RWPE2 (cell line): ENCODE measurements around the gene TMEM18.

Experiments
- ATAC-seq: fragments of 200-7000 bp; cut with Tn5 transposase; 3 replicates; pipeline ENCODE4 v1.9.1; 2021; ENCODE audit warnings: low read depth
- DNase-seq: peaks from one replicate; pipeline ENCODE4 v3.0.0-alpha.2; 2020; ENCODE audit warnings: low spot score
- H3K27ac ChIP-seq: fragments of 450-650 bp; 2 replicates; pipeline ENCODE4 v1.5.1; 2017; ENCODE audit warnings: mild to moderate bottlenecking; ENCODE audit not compliant: poor library complexity, severe bottlenecking
- H3K27me3 ChIP-seq: fragments of 250-450 bp; sonication (Bioruptor Pico); 2 replicates; pipeline ENCODE4 v1.5.1; 2021; ENCODE audit warnings: mild to moderate bottlenecking, moderate library complexity; ENCODE audit not compliant: insufficient read depth, poor library complexity, severe bottlenecking
- H3K36me3 ChIP-seq: fragments of 250-450 bp; sonication (Bioruptor Pico); 2 replicates; pipeline ENCODE4 v1.5.1; 2020; ENCODE audit warnings: low read depth, mild to moderate bottlenecking, moderate library complexity
- H3K4me1 ChIP-seq: fragments of 250-450 bp; sonication (Bioruptor Pico); 2 replicates; pipeline ENCODE4 v1.5.1; 2021; ENCODE audit warnings: mild to moderate bottlenecking, moderate library complexity; ENCODE audit not compliant: insufficient read depth, poor library complexity, severe bottlenecking
- H3K4me3 ChIP-seq: fragments of 250-450 bp; sonication (Bioruptor Pico); 2 replicates; pipeline ENCODE4 v1.5.1; 2021; ENCODE audit warnings: mild to moderate bottlenecking, moderate library complexity; ENCODE audit not compliant: severe bottlenecking
- H3K9me3 ChIP-seq: fragments of 250-450 bp; sonication (Bioruptor Pico); 2 replicates; pipeline ENCODE4 v1.5.1; 2021; ENCODE audit warnings: mild to moderate bottlenecking, moderate library complexity; ENCODE audit not compliant: severe bottlenecking
- CTCF ChIP-seq: fragments of 450-650 bp; IDR thresholded peaks from one replicate; pipeline ENCODE4 v1.5.1; 2017; ENCODE audit warnings: mild to moderate bottlenecking, moderate library complexity; ENCODE audit not compliant: poor library complexity, severe bottlenecking

Gene TMEM18

GRCh38 chr2:660029-660428, 17.2 kb downstream of the TMEM18 start:
- no peak for TF ChIP-seq CTCF
- H3K4me1 ChIP-seq, result no peaks in the 10 kb centered on the region
- no peaks in the 10 kb centered on the region for H3K36me3 ChIP-seq
- H3K27me3 ChIP-seq, result no peaks in the 10 kb centered on the region
- no peak overlapping the region for H3K4me3 ChIP-seq
- H3K9me3 ChIP-seq, result no peaks in the 10 kb centered on the region
- H3K27ac ChIP-seq, result no peak overlapping the region
- no peak for DNase-seq
- no peak for ATAC-seq

GRCh38 chr2:658426-658825, 18.8 kb downstream of the TMEM18 start:
- no peak overlapping the region for H3K4me3 ChIP-seq
- ATAC-seq, result no peak
- no peak for DNase-seq
- no peaks in the 10 kb centered on the region for H3K4me1 ChIP-seq
- no peaks in the 10 kb centered on the region for H3K9me3 ChIP-seq
- H3K27me3 ChIP-seq, result no peaks in the 10 kb centered on the region
- H3K36me3 ChIP-seq, result no peaks in the 10 kb centered on the region
- TF ChIP-seq CTCF, result no peak
- H3K27ac ChIP-seq, result no peak overlapping the region

GRCh38 chr2:657766-658165, 19.4 kb downstream of the TMEM18 start:
- no peak overlapping the region for H3K4me3 ChIP-seq
- ATAC-seq (no peak), DNase-seq (no peak)
- no peaks in the 10 kb centered on the region for H3K27me3 ChIP-seq
- H3K36me3 ChIP-seq, result no peaks in the 10 kb centered on the region
- H3K9me3 ChIP-seq, result no peaks in the 10 kb centered on the region
- H3K4me1 ChIP-seq, result no peaks in the 10 kb centered on the region
- no peak overlapping the region for H3K27ac ChIP-seq
- no peak for TF ChIP-seq CTCF

- Histone ChIP-seq H3K27me3 (no peaks in the 10 kb centered on the region), H3K4me3 (no peak overlapping the region), H3K27ac (no peak overlapping the region), H3K36me3 (no peaks in the 10 kb centered on the region), H3K4me1 (no peaks in the 10 kb centered on the region), H3K9me3 (no peaks in the 10 kb centered on the region)
- no peak for TF ChIP-seq CTCF
- ATAC-seq, result no peak
- DNase-seq, result no peak
Measured at GRCh38 chr2:656676-657075, 20.5 kb downstream of the TMEM18 start.

- ATAC-seq (no peak), DNase-seq (no peak)
- no peaks in the 10 kb centered on the region for H3K9me3 ChIP-seq
- no peaks in the 10 kb centered on the region for H3K4me1 ChIP-seq
- no peak overlapping the region for H3K4me3 ChIP-seq
- H3K27me3 ChIP-seq, result no peaks in the 10 kb centered on the region
- TF ChIP-seq CTCF, result no peak
- no peaks in the 10 kb centered on the region for H3K36me3 ChIP-seq
- H3K27ac ChIP-seq, result no peak overlapping the region
Measured at GRCh38 chr2:655626-656025, 21.6 kb downstream of the TMEM18 start.
